GM15510 (cell line): ENCODE data around the gene ACSM4.

Source experiments
- POLR2A ChIP-seq: IDR thresholded peaks from 3 replicates; pipeline ENCODE4 v1.6.1; 2011; ENCODE audit warnings: borderline replicate concordance; ENCODE audit not compliant: insufficient read length; ENCODE audit errors: extremely low read depth

Gene ACSM4

GRCh38 chr12:7374423-7375144 is 70.7 kb downstream of the ACSM4 start:
- TF ChIP-seq POLR2A, result no peak

GRCh38 chr12:7375145-7375543 is 71.3 kb downstream of the ACSM4 start:
- TF ChIP-seq POLR2A, result no peak

- no peak for TF ChIP-seq POLR2A
Observed at GRCh38 chr12:7376196-7376595, 72.3 kb downstream of the ACSM4 start.
